ENCODE measurements around the gene APAF1.

APAF1 gene

GRCh38 chr12:98767248-98767647, 122.2 kb downstream of the APAF1 start:
- TF ChIP-seq MAX (IDR thresholded peaks at IDR 0.05), result no peak
- TF ChIP-seq FOXM1 (IDR thresholded peaks at IDR 0.05; ENCODE audit: borderline replicate concordance, low read depth), result no peak
- no peak for TF ChIP-seq CEBPB (IDR thresholded peaks at IDR 0.05)
- TF ChIP-seq ZBTB7A (IDR thresholded peaks at IDR 0.05; ENCODE audit: low read depth), result no peak
- no peak for TF ChIP-seq RAD21 (IDR thresholded peaks at IDR 0.05; ENCODE audit: low read depth)
- TF ChIP-seq TAF1 (IDR thresholded peaks at IDR 0.05; ENCODE audit: low read depth), result no peak
- TF ChIP-seq NFIC (IDR thresholded peaks at IDR 0.05), result no peak
- no peak for TF ChIP-seq TCF12 (IDR thresholded peaks at IDR 0.05; ENCODE audit: low read depth)
- no peak for TF ChIP-seq CREB1 (IDR thresholded peaks at IDR 0.05; ENCODE audit: low read depth)
- no peak for TF ChIP-seq EP300 (IDR thresholded peaks at IDR 0.05; ENCODE audit: borderline replicate concordance)
- TF ChIP-seq, protein P1, sequence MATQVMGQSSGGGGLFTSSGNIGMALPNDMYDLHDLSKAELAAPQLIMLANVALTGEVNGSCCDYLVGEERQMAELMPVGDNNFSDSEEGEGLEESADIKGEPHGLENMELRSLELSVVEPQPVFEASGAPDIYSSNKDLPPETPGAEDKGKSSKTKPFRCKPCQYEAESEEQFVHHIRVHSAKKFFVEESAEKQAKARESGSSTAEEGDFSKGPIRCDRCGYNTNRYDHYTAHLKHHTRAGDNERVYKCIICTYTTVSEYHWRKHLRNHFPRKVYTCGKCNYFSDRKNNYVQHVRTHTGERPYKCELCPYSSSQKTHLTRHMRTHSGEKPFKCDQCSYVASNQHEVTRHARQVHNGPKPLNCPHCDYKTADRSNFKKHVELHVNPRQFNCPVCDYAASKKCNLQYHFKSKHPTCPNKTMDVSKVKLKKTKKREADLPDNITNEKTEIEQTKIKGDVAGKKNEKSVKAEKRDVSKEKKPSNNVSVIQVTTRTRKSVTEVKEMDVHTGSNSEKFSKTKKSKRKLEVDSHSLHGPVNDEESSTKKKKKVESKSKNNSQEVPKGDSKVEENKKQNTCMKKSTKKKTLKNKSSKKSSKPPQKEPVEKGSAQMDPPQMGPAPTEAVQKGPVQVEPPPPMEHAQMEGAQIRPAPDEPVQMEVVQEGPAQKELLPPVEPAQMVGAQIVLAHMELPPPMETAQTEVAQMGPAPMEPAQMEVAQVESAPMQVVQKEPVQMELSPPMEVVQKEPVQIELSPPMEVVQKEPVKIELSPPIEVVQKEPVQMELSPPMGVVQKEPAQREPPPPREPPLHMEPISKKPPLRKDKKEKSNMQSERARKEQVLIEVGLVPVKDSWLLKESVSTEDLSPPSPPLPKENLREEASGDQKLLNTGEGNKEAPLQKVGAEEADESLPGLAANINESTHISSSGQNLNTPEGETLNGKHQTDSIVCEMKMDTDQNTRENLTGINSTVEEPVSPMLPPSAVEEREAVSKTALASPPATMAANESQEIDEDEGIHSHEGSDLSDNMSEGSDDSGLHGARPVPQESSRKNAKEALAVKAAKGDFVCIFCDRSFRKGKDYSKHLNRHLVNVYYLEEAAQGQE (IDR thresholded peaks at IDR 0.05; ENCODE audit: low read depth), result no peak
- TF ChIP-seq, protein P2, sequence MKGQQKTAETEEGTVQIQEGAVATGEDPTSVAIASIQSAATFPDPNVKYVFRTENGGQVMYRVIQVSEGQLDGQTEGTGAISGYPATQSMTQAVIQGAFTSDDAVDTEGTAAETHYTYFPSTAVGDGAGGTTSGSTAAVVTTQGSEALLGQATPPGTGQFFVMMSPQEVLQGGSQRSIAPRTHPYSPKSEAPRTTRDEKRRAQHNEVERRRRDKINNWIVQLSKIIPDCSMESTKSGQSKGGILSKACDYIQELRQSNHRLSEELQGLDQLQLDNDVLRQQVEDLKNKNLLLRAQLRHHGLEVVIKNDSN (IDR thresholded peaks at IDR 0.05), result no peak
- no peak for TF ChIP-seq EGR1 (IDR thresholded peaks at IDR 0.05)
- no peak for TF ChIP-seq TEAD4 (IDR thresholded peaks at IDR 0.05)
- no peak for TF ChIP-seq YY1 (IDR thresholded peaks at IDR 0.05; ENCODE audit: low read depth)

- TF ChIP-seq YY1 (IDR thresholded peaks at IDR 0.05; ENCODE audit: low read depth) (no peak), TEAD4 (IDR thresholded peaks at IDR 0.05) (no peak), CREB1 (IDR thresholded peaks at IDR 0.05; ENCODE audit: low read depth) (no peak), TAF1 (IDR thresholded peaks at IDR 0.05; ENCODE audit: low read depth) (no peak), TCF12 (IDR thresholded peaks at IDR 0.05; ENCODE audit: low read depth) (no peak), MAX (IDR thresholded peaks at IDR 0.05) (no peak), ZBTB7A (IDR thresholded peaks at IDR 0.05; ENCODE audit: low read depth) (no peak), EP300 (IDR thresholded peaks at IDR 0.05; ENCODE audit: borderline replicate concordance) (no peak), NFIC (IDR thresholded peaks at IDR 0.05) (no peak), RAD21 (IDR thresholded peaks at IDR 0.05; ENCODE audit: low read depth) (no peak), EGR1 (IDR thresholded peaks at IDR 0.05) (no peak), CEBPB (IDR thresholded peaks at IDR 0.05) (no peak), FOXM1 (IDR thresholded peaks at IDR 0.05; ENCODE audit: borderline replicate concordance, low read depth) (no peak)
- TF ChIP-seq, protein P2 (IDR thresholded peaks at IDR 0.05), result no peak
- TF ChIP-seq, protein P1 (IDR thresholded peaks at IDR 0.05; ENCODE audit: low read depth), result no peak
These were observed 124.0 kb downstream of the APAF1 start for GRCh38 chr12:98769068-98769467.

DNA sequence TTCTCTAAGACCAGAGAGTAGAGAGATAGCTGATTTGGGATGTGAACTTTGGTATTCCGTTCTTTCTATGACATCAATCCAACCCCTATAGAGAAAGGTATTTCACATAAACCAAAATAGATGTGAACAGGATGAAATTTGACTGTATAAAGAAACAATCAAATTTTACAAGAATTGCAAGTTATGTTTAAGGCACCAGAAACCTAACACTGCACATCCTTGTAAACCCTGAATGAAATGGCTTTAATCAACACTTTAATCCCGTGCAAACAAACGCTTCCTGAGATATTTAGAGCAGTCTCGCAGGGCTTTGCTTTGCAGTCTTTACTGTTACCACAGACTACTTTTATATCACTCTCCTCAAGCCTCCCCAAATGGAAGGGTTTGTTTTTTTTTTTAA, 125.1 kb downstream of the APAF1 start:
- TF ChIP-seq CREB1 (IDR thresholded peaks at IDR 0.05; ENCODE audit: low read depth), result no peak
- no peak for TF ChIP-seq ZBTB7A (IDR thresholded peaks at IDR 0.05; ENCODE audit: low read depth)
- TF ChIP-seq TCF12 (IDR thresholded peaks at IDR 0.05; ENCODE audit: low read depth), result no peak
- no peak for TF ChIP-seq TEAD4 (IDR thresholded peaks at IDR 0.05)
- TF ChIP-seq FOXM1 (IDR thresholded peaks at IDR 0.05; ENCODE audit: borderline replicate concordance, low read depth), result no peak
- TF ChIP-seq EGR1 (IDR thresholded peaks at IDR 0.05), result no peak
- TF ChIP-seq, protein P1 (IDR thresholded peaks at IDR 0.05; ENCODE audit: low read depth), result no peak
- no peak for TF ChIP-seq RAD21 (IDR thresholded peaks at IDR 0.05; ENCODE audit: low read depth)
- no peak for TF ChIP-seq EP300 (IDR thresholded peaks at IDR 0.05; ENCODE audit: borderline replicate concordance)
- TF ChIP-seq CEBPB (IDR thresholded peaks at IDR 0.05), result no peak
- no peak for TF ChIP-seq NFIC (IDR thresholded peaks at IDR 0.05)
- TF ChIP-seq, protein P2 (IDR thresholded peaks at IDR 0.05), result no peak
- TF ChIP-seq YY1 (IDR thresholded peaks at IDR 0.05; ENCODE audit: low read depth), result no peak
- TF ChIP-seq MAX (IDR thresholded peaks at IDR 0.05), result no peak
- no peak for TF ChIP-seq TAF1 (IDR thresholded peaks at IDR 0.05; ENCODE audit: low read depth)
